ENCODE data around the gene FAAP20.

Gene FAAP20

GRCh38 chr1:2204415-2205190 is 10.0 kb upstream of the FAAP20 start:
- no peak for TF ChIP-seq CTCF (IDR thresholded peaks at IDR 0.05)

- TF ChIP-seq CTCF (IDR thresholded peaks at IDR 0.05): no peak
Observed at GRCh38 chr1:2203671-2204414, 9.3 kb upstream of the FAAP20 start.

- no peak for TF ChIP-seq CTCF (IDR thresholded peaks at IDR 0.05)
Observed at GRCh38 chr1:2202843-2203601, 8.4 kb upstream of the FAAP20 start.

GRCh38 chr1:2202008-2202575 is 7.5 kb upstream of the FAAP20 start:
- TF ChIP-seq CTCF (IDR thresholded peaks at IDR 0.05): no peak

- TF ChIP-seq CTCF (IDR thresholded peaks at IDR 0.05): no peak
Observed at GRCh38 chr1:2201062-2201461, 6.5 kb upstream of the FAAP20 start.

GRCh38 chr1:2200308-2200943 is 5.9 kb upstream of the FAAP20 start:
- TF ChIP-seq CTCF (IDR thresholded peaks at IDR 0.05): no peak

Data from LNCAP (cell line).